IMR-90 (cell line): ENCODE data around the gene ATP5F1D. TPM values are rescaled to one million over a fixed set of nuclear protein-coding genes. Genes with fewer than 3 reads are reported as not detected.

ENCODE experiments used
- ATAC-seq: fragments of 200-7000 bp; cut with Tn5 transposase; 2 replicates; pipeline ENCODE4 v1.9.1; 2020; ENCODE audit warnings: low read depth, mild to moderate bottlenecking, moderate library complexity
- BruUV-seq: library from RNA; stranded (reverse); fragments of 400-500 nt; replicated peaks from 2 replicates; lab custom pipeline; 2021; lab: Mats Ljungman, UMichigan
- CTCF ChIA-PET: fragments of 300-600 bp; formaldehyde crosslinking; extraction: SDS; loops from one replicate; lab custom pipeline; 2021; ENCODE audit warnings: antibody characterized with exemption; lab: Yijun Ruan, JAX
- POLR2A ChIA-PET: fragments of 300-600 bp; sonication (Branson Sonifier 250); formaldehyde crosslinking; loops from one replicate; lab custom pipeline; 2022; ENCODE audit warnings: antibody characterized with exemption; ENCODE audit not compliant: unreplicated experiment; lab: Charles Lee
- DNase-seq: peaks from one replicate; pipeline ENCODE4 v3.0.0; 2013
- H2AFZ ChIP-seq: replicated peaks from 2 replicates; pipeline ENCODE3; 2013; ENCODE audit warnings: low read length, mild to moderate bottlenecking; ENCODE audit not compliant: poor library complexity
- H2AK5ac ChIP-seq: 2 replicates; pipeline ENCODE4 v1.6.1; 2013; ENCODE audit warnings: low read depth, low read length, inconsistent platforms
- H2AK9ac ChIP-seq: replicated peaks from 2 replicates; pipeline ENCODE3; 2013; ENCODE audit warnings: mild to moderate bottlenecking, low read depth, low read length, moderate library complexity; ENCODE audit not compliant: poor library complexity
- H2BK120ac ChIP-seq: 2 replicates; pipeline ENCODE4 v1.6.1; 2013; ENCODE audit warnings: low read depth, low read length, inconsistent platforms
- H2BK15ac ChIP-seq: 3 replicates; pipeline ENCODE4 v1.6.1; 2013; ENCODE audit warnings: low read depth, low read length, inconsistent platforms
- H2BK20ac ChIP-seq: 2 replicates; pipeline ENCODE4 v1.6.1; 2013; ENCODE audit warnings: low read depth, mild to moderate bottlenecking, inconsistent platforms, low read length, moderate library complexity
- H2BK5ac ChIP-seq: 2 replicates; pipeline ENCODE4 v1.6.1; 2013; ENCODE audit warnings: mild to moderate bottlenecking, low read depth, low read length, inconsistent platforms; ENCODE audit not compliant: poor library complexity, severe bottlenecking
- H3K14ac ChIP-seq: replicated peaks from 2 replicates; pipeline ENCODE4 v1.6.1; 2013; ENCODE audit warnings: low read depth, low read length, inconsistent platforms
- H3K18ac ChIP-seq: 2 replicates; pipeline ENCODE4 v1.6.1; 2013; ENCODE audit warnings: low read depth, low read length, control low read depth
- H3K23ac ChIP-seq: 2 replicates; pipeline ENCODE4 v1.6.1; 2013; ENCODE audit warnings: low read depth, low read length, inconsistent platforms
- H3K27ac ChIP-seq: 2 replicates; pipeline ENCODE4 v1.5.1; 2013; ENCODE audit warnings: mild to moderate bottlenecking, control low read depth, low read length; ENCODE audit not compliant: insufficient read depth
- H3K27me3 ChIP-seq: 2 replicates; pipeline ENCODE4 v1.6.1; 2013; ENCODE audit warnings: low read length; ENCODE audit not compliant: control insufficient read depth, insufficient read depth
- H3K36me3 ChIP-seq: 2 replicates; pipeline ENCODE4 v1.6.1; 2013; ENCODE audit warnings: low read length, mixed read lengths; ENCODE audit not compliant: control insufficient read depth, insufficient read depth
- H3K4ac ChIP-seq: 2 replicates; pipeline ENCODE4 v1.6.1; 2013; ENCODE audit warnings: low read depth, low read length, inconsistent platforms
- H3K4me1 ChIP-seq: 2 replicates; pipeline ENCODE4 v1.6.1; 2013; ENCODE audit warnings: low read length, mixed read lengths; ENCODE audit not compliant: control insufficient read depth, insufficient read depth
- H3K4me2 ChIP-seq: 2 replicates; pipeline ENCODE4 v1.6.1; 2013; ENCODE audit warnings: low read depth, mild to moderate bottlenecking, control low read depth, low read length, moderate library complexity
- H3K4me3 ChIP-seq: 2 replicates; pipeline ENCODE4 v1.5.1; 2013; ENCODE audit warnings: low read depth, mild to moderate bottlenecking, control low read depth, low read length, moderate library complexity; ENCODE audit not compliant: insufficient read depth
- H3K56ac ChIP-seq: 2 replicates; pipeline ENCODE4 v1.6.1; 2013; ENCODE audit warnings: low read length, inconsistent platforms; ENCODE audit not compliant: insufficient read depth; ENCODE audit errors: extremely low read depth
- H3K79me1 ChIP-seq, 2 experiments: 2 replicates each; pipeline ENCODE4 v1.6.1; 2013; ENCODE audit warnings: low read length in 2 of 2, inconsistent platforms in 1 of 2, low read depth in 1 of 2
- H3K9ac ChIP-seq: 2 replicates; pipeline ENCODE4 v1.6.1; 2013; ENCODE audit warnings: low read depth, low read length, control low read depth
- H3K9me1 ChIP-seq: 2 replicates; pipeline ENCODE4 v1.6.1; 2013; ENCODE audit warnings: low read length, inconsistent platforms; ENCODE audit not compliant: insufficient read depth
- H3K9me3 ChIP-seq: 2 replicates; pipeline ENCODE4 v1.6.1; 2013; ENCODE audit warnings: low read length; ENCODE audit not compliant: control insufficient read depth, insufficient read depth
- H4K20me1 ChIP-seq: 2 replicates; pipeline ENCODE4 v1.6.1; 2013; ENCODE audit warnings: low read length, inconsistent platforms; ENCODE audit not compliant: insufficient read depth
- H4K5ac ChIP-seq: 2 replicates; pipeline ENCODE4 v1.6.1; 2013; ENCODE audit warnings: mild to moderate bottlenecking, low read depth, low read length, control low read depth
- H4K8ac ChIP-seq, 2 experiments: 2 replicates each; pipeline ENCODE4 v1.6.1; 2013; ENCODE audit warnings: low read depth in 2 of 2, low read length in 2 of 2, control low read depth in 1 of 2, inconsistent platforms in 1 of 2
- H4K91ac ChIP-seq: 2 replicates; pipeline ENCODE4 v1.6.1; 2013; ENCODE audit warnings: low read depth, low read length, inconsistent platforms; ENCODE audit not compliant: insufficient read depth
- MAFK ChIP-seq: IDR thresholded peaks from 2 replicates; pipeline ENCODE4 v1.6.1; 2012; ENCODE audit warnings: low read depth, low read length, improper control_type of control experiment
- POLR2A ChIP-seq: IDR thresholded peaks from 2 replicates; pipeline ENCODE4 v1.6.1; 2012; ENCODE audit warnings: mild to moderate bottlenecking, low read depth, low read length
- RAD21 ChIP-seq: IDR thresholded peaks from 2 replicates; pipeline ENCODE4 v1.6.1; 2012; ENCODE audit warnings: low read length, improper control_type of control experiment
- RFX5 ChIP-seq: IDR thresholded peaks from 2 replicates; pipeline ENCODE4 v1.8.0; 2012; ENCODE audit warnings: low read depth, mild to moderate bottlenecking, low read length, moderate library complexity
- WGBS, 2 experiments: methylation state at CpG; one replicate each; pipeline versions ENCODE4 v1.1.5 to v1.1.7; 2013; ENCODE audit warnings: missing lambda C conversion rate in 2 of 2; ENCODE audit not compliant: insufficient read length in 1 of 2; ENCODE audit errors: extremely low coverage in 2 of 2; 5-methylcytosine and 5-hydroxymethylcytosine counted together
- dilution Hi-C: fragments of 300-500 bp; cut with HindIII; formaldehyde crosslinking; loops from one replicate; pipeline ENCODE4 v1.14.3; 2018; ENCODE audit warnings: low sequenced_read_pairs; ENCODE audit not compliant: unreplicated experiment
- in situ Hi-C: fragments of 300-500 bp; cut with MboI; formaldehyde crosslinking; loops from 3 replicates; pipeline ENCODE4 v1.14.3; 2019; ENCODE audit warnings: low sequenced_read_pairs, inconsistent platforms, mixed read lengths
- intact Hi-C: fragments of 100-400 bp; cut with micrococcal nuclease; formaldehyde crosslinking; loops from 2 replicates; pipeline ENCODE4 v1.10.0; 2022
- polyA plus RNA-seq, 3 experiments: library from polyadenylated mRNA; depleted of rRNA; stranded (reverse); fragments of >200 nt; gene quantifications; 2 replicates each; pipeline ENCODE4 v1.2.3, GENCODE V29; 2012; ENCODE audit warnings: low replicate concordance in 1 of 3
- total RNA-seq: library from RNA; depleted of rRNA; stranded (reverse); fragments of >200 nt; gene quantifications from 2 replicates; pipeline ENCODE4 v1.2.3, GENCODE V29; 2012
- TF ChIP-seq, protein P1 (sequence below): fragments of 150-350 bp; IDR thresholded peaks from 2 replicates; pipeline ENCODE4 v1.6.1; 2017; ENCODE audit warnings: mild to moderate bottlenecking, antibody characterized with exemption, low read length, low read depth

The ATP5F1D gene
- total and polyA plus RNA-seq, 2 of the 4 experiments (the other 2 are of a cell fraction) = 7.3 to 140 TPM

DNA sequence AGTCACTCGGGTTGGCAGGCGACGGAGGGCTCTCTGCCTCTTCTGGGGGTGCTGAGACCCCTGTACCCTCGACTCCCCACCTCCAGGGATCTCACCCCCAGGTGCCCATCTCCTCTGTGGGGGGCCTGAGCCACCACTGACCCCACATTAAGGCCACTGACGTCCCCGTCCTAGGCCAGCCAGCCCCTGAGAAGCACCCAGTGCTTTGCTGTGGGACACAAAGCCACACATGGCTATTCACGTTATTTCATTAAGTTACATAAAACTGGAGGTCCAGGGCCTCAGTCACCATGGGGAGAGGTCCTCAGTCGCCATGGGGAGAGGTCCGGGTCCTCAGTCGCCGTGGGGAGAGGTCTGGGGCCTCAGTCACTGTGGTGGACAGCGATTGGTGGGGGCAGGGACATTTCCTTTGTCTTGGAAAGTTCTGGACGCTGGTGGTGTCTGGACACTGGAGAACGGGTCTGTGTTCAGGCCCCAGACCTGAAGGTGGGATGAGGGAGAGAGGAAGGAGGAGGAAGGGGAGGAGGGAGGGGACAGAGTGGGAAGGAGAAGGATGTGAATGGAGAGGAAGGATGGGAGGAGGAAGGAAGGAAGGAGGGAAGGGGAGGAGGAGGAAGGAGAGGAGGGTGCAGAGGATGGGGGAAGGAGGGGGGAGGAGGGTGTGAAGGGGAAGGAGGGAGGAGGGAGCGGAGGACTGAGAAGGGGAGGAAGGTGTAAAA, 40.2 kb downstream of the ATP5F1D start:
- intact Hi-C loops = no loop called here
- CTCF ChIA-PET = no interaction called here

More for the DNA sequence above, 40.2 kb downstream of the ATP5F1D start:
- Histone ChIP-seq H3K18ac (no peak overlapping the region), H2AK9ac (peak overlapping the region; percentile 28), H3K36me3 (peaks cover 8% of the 10 kb centered on the region), H3K9me1 (no peaks in the 10 kb centered on the region), H2BK120ac (no peak overlapping the region), H3K79me1 (peaks cover 3 to 22% of the 10 kb centered on the region in 2 experiments; a peak in 3 of 4 replicates), H2AFZ (no peak overlapping the region), H3K4me1 (no peaks in the 10 kb centered on the region), H4K8ac (no peak overlapping the region), H3K4me2 (no peak overlapping the region), H3K4me3 (no peak overlapping the region), H2AK5ac (no peak overlapping the region), H3K27me3 (peaks cover 26% of the 10 kb centered on the region), H3K4ac (no peak overlapping the region), H3K56ac (no peak overlapping the region), H2BK5ac (no peak overlapping the region), H4K91ac (no peak overlapping the region), H3K27ac (no peak overlapping the region), H2BK20ac (no peak overlapping the region), H3K23ac (no peak overlapping the region), H2BK15ac (no peak overlapping the region), H3K9me3 (no peaks in the 10 kb centered on the region), H4K20me1 (peaks cover 16% of the 10 kb centered on the region), H3K14ac (no peak overlapping the region), H4K5ac (no peak overlapping the region), H3K9ac (no peak overlapping the region)
- dilution Hi-C loops (no loop called here), in situ Hi-C loops (loop anchor here (5.0 kb wide), 1 partner anchor 81 kb away; no protein-coding TSS in a partner anchor)
- ATAC-seq = no peak
- 73% methylated on average over 9 of the region's 15 CpGs; no CpG with 5 or more reads in 1 of the 2 experiments for WGBS, 2 experiments
- no peak for DNase-seq
- POLR2A ChIA-PET = no interaction called here
- TF ChIP-seq POLR2A (no peak), RAD21 (no peak), MAFK (no peak), RFX5 (no peak)
- TF ChIP-seq, protein P1, sequence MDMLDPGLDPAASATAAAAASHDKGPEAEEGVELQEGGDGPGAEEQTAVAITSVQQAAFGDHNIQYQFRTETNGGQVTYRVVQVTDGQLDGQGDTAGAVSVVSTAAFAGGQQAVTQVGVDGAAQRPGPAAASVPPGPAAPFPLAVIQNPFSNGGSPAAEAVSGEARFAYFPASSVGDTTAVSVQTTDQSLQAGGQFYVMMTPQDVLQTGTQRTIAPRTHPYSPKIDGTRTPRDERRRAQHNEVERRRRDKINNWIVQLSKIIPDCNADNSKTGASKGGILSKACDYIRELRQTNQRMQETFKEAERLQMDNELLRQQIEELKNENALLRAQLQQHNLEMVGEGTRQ = no peak
- BruUV-seq = no TSS peak
